Measurements from ENCODE around the gene C20orf202.

The C20orf202 gene

GRCh38 chr20:1212023-1212422, 8.8 kb downstream of the C20orf202 start:
- no peaks in the 10 kb centered on the region for H3K27me3 ChIP-seq (ENCODE audit: low read length)
- H3F3A ChIP-seq (ENCODE audit: insufficient read depth): no peaks in the 10 kb centered on the region
- no peak overlapping the region for H3K27ac ChIP-seq (ENCODE audit: low read depth, low read length)
- H3K79me2 ChIP-seq (ENCODE audit: insufficient read depth, low read length): no peaks in the 10 kb centered on the region
- no peak overlapping the region for H3K9ac ChIP-seq (ENCODE audit: low read length)
- no peak overlapping the region for H2AFZ ChIP-seq (ENCODE audit: low read depth, low read length, severe bottlenecking)
- H4K20me1 ChIP-seq (ENCODE audit: low read depth, low read length): no peaks in the 10 kb centered on the region
- no peaks in the 10 kb centered on the region for H3K36me3 ChIP-seq (ENCODE audit: low read length)
- no peak overlapping the region for H3K4me2 ChIP-seq (ENCODE audit: low read depth, low read length, poor library complexity, severe bottlenecking)
- TF ChIP-seq, protein P1, sequence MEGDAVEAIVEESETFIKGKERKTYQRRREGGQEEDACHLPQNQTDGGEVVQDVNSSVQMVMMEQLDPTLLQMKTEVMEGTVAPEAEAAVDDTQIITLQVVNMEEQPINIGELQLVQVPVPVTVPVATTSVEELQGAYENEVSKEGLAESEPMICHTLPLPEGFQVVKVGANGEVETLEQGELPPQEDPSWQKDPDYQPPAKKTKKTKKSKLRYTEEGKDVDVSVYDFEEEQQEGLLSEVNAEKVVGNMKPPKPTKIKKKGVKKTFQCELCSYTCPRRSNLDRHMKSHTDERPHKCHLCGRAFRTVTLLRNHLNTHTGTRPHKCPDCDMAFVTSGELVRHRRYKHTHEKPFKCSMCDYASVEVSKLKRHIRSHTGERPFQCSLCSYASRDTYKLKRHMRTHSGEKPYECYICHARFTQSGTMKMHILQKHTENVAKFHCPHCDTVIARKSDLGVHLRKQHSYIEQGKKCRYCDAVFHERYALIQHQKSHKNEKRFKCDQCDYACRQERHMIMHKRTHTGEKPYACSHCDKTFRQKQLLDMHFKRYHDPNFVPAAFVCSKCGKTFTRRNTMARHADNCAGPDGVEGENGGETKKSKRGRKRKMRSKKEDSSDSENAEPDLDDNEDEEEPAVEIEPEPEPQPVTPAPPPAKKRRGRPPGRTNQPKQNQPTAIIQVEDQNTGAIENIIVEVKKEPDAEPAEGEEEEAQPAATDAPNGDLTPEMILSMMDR (IDR thresholded peaks at IDR 0.05; ENCODE audit: insufficient read depth, low read length, poor library complexity, severe bottlenecking): no peak
- TF ChIP-seq EZH2phosphoT487 (conservative IDR thresholded peaks at IDR 0.05; ENCODE audit: low read length): no peak
- H3K4me3 ChIP-seq (ENCODE audit: insufficient read depth, low read length, poor library complexity, severe bottlenecking): no peak overlapping the region
- H3K9me3 ChIP-seq (ENCODE audit: insufficient read depth, low read length): no peaks in the 10 kb centered on the region
- H3K9me2 ChIP-seq (replicated peaks; ENCODE audit: insufficient read depth, low read length): no peaks in the 10 kb centered on the region

DNA sequence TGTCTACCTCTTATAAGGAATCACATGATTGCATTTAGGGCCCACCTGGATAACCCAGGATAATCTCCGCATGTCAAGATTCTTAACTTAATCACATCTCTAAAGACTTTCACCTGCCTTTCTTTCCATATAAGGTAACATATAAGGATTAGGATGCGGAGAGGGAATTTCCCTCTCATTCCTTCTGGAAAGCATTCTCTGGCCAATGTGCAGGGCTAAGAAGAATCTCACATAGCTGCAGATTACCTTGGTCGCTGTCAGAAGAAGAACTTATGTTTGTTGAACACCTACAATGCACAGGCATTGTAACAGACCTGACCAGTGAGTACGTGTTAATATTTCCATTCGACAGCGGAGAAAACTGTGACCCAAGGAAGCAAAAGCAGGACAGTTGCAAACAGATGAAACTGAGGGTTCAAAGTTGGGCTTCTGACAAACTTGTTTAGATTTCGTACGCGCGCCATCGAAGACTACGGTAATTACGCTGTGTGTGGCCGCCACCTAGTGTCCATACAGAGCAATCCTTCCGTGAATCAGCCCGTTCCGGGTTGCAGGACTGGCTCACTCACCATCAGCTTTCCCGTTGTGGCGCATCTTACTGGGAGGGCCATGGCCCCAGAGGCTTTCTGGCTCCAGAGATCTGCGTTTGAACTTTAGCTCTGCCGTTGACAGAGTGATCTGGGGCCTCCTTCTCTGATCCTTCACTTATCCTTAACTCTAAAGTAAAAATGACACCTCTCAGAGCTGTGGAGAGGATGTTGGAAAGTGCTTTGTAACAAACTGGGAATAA, 9.5 kb downstream of the C20orf202 start:
- no peak for TF ChIP-seq EZH2phosphoT487 (conservative IDR thresholded peaks at IDR 0.05; ENCODE audit: low read length)
- TF ChIP-seq, protein P1 (IDR thresholded peaks at IDR 0.05; ENCODE audit: insufficient read depth, low read length, poor library complexity, severe bottlenecking): peak; percentile 58

DNA sequence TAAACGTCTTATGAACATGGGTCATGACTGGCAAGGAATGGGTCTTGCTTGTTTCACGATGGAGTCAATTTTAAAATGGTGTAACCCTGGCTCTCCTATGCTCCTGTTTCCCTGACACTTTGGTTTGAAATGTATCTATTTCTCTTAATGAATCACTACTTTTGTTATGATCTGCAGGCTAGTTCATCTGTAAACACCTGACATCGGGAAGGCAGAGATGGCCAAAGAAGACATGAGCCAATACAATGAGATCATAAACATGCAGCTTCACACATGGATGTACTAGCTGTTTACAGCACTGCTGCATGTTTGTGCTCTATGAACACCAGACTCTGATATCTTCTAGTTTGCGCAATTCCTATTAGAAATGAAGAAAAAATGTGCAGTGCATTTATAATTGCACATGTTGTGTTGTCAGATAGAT, 11.6 kb downstream of the C20orf202 start:
- Histone ChIP-seq H3K9ac (ENCODE audit: low read length) (no peak overlapping the region), H3F3A (ENCODE audit: insufficient read depth) (no peaks in the 10 kb centered on the region), H3K79me2 (ENCODE audit: insufficient read depth, low read length) (no peaks in the 10 kb centered on the region), H3K4me3 (ENCODE audit: insufficient read depth, low read length, poor library complexity, severe bottlenecking) (no peak overlapping the region), H3K27me3 (ENCODE audit: low read length) (no peaks in the 10 kb centered on the region), H3K27ac (ENCODE audit: low read depth, low read length) (no peak overlapping the region), H4K20me1 (ENCODE audit: low read depth, low read length) (no peaks in the 10 kb centered on the region), H3K9me3 (ENCODE audit: insufficient read depth, low read length) (no peaks in the 10 kb centered on the region), H3K4me2 (ENCODE audit: low read depth, low read length, poor library complexity, severe bottlenecking) (no peak overlapping the region), H3K9me2 (replicated peaks; ENCODE audit: insufficient read depth, low read length) (no peaks in the 10 kb centered on the region), H2AFZ (ENCODE audit: low read depth, low read length, severe bottlenecking) (no peak overlapping the region), H3K36me3 (ENCODE audit: low read length) (no peaks in the 10 kb centered on the region)
- TF ChIP-seq, protein P1 (IDR thresholded peaks at IDR 0.05; ENCODE audit: insufficient read depth, low read length, poor library complexity, severe bottlenecking): no peak
- no peak for TF ChIP-seq EZH2phosphoT487 (conservative IDR thresholded peaks at IDR 0.05; ENCODE audit: low read length)

More for the DNA sequence above, 9.5 kb downstream of the C20orf202 start:
- no peaks in the 10 kb centered on the region for H3F3A ChIP-seq (ENCODE audit: insufficient read depth)
- no peak overlapping the region for H2AFZ ChIP-seq (ENCODE audit: low read depth, low read length, severe bottlenecking)
- H3K9ac ChIP-seq (ENCODE audit: low read length): no peak overlapping the region
- no peak overlapping the region for H3K27ac ChIP-seq (ENCODE audit: low read depth, low read length)
- no peaks in the 10 kb centered on the region for H4K20me1 ChIP-seq (ENCODE audit: low read depth, low read length)
- no peaks in the 10 kb centered on the region for H3K36me3 ChIP-seq (ENCODE audit: low read length)
- H3K9me2 ChIP-seq (replicated peaks; ENCODE audit: insufficient read depth, low read length): no peaks in the 10 kb centered on the region
- H3K79me2 ChIP-seq (ENCODE audit: insufficient read depth, low read length): no peaks in the 10 kb centered on the region
- H3K27me3 ChIP-seq (ENCODE audit: low read length): no peaks in the 10 kb centered on the region
- H3K4me2 ChIP-seq (ENCODE audit: low read depth, low read length, poor library complexity, severe bottlenecking): no peak overlapping the region
- H3K9me3 ChIP-seq (ENCODE audit: insufficient read depth, low read length): no peaks in the 10 kb centered on the region
- H3K4me3 ChIP-seq (ENCODE audit: insufficient read depth, low read length, poor library complexity, severe bottlenecking): no peak overlapping the region
